Stimulated activated CD8-positive, alpha-beta memory T cell treated with anti-CD3 and anti-CD28 coated beads, Interleukin-4, amount 100 ng/mL, for 1 hour (primary cell): Measurements from ENCODE around the gene CACNA2D2.
A peak's percentile ranks its signal among the peaks of the same experiment; 100 is the strongest.

Experiments used
- DNase-seq, 2 donors: peaks; one replicate each; pipeline ENCODE4 v3.0.0-alpha.2; 2020; ENCODE audit warnings: low read depth in 2 of 2, low spot score in 1 of 2

CACNA2D2 gene

GRCh38 chr3:50374363-50375257, 128.8 kb downstream of the CACNA2D2 start:
- DNase-seq: no peak

DNA sequence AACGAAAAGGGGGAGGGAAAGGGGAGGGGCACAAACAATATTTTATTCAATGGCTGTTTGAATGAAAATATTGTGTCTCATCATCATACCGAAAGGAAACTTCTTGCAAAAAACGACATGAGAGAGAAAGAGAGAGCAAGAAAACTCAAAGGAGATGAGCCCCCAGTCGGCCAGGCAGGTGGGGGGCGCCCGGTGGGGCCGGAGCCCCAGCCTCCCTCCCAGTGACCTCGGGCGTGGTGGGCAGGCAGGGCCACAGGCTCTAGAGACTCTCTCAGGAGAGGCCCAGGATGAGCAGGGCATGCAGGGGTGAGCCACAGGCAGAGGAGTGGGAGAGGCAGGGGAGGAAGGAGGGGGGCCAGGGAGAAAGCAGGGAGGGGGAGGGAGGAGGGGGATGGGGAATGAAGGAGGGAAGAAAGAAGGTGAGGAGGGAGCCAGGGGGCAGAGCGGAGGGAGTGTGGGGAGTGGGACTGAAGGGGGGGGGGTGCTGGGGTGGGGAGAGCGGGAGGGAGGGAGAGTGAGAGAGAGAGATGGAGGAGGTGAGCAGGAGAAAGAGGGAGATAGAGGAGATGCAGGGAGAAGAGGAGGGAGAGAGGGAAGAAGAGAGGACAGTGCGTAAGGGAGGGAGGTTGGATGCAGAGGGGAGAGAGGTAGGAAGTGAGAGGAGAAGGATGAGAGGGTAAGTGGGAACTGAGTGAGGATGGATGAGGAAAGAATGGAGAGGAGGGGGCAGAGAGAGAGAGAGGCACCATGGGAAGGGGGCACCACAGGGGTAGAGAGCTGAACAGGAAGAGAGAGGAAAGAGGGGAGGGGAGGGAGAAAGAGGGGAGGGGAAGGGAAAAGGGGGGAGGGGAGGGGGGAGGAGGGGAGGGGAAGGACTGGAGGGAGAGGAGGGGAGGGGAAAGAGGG, 130.0 kb downstream of the CACNA2D2 start:
- DNase-seq: no peak

DNA sequence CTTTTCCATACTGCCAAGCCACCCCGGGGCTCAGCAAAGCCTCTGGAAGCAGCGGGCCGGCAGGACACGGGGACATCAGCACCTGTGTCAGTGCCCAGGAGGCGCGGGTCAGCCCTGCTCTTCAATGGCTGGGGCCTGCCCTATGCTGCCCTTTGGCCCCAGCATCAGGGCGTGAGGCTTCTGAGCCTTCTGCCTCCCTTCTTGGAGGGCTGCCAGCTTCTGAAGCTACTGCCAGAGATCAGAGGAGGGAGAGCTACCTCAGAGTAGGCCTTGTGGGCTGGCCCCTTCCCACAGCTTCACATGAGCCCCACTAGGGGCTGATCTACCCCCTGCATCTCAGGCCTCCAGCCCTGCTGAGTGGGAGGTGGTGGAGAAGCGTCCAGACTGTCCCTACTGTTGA, 131.1 kb downstream of the CACNA2D2 start:
- no peak for DNase-seq

GRCh38 chr3:50371133-50371685, 132.2 kb downstream of the CACNA2D2 start:
- DNase-seq: no peak

GRCh38 chr3:50370594-50370993, 132.8 kb downstream of the CACNA2D2 start:
- no peak for DNase-seq

GRCh38 chr3:50369012-50369670, 134.3 kb downstream of the CACNA2D2 start:
- no peak for DNase-seq

DNA sequence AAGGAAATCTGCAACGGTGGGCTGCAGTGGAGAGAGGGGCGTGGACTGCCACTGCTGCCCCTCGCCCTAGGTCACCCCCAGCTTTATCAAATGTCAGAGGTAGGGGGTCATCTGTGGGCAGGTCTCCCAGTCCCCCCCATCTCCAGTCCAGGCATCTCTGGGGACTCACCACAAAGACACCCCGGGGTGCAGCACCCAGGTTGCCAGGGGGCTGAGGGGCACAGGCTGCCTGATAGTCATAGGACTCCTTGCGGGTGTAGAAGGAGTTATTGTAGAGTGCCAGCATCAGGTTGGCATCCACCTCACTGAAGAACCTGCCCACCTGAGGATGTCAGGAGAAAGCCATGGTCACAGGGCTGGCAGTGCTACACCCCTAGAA, 137.6 kb downstream of the CACNA2D2 start:
- DNase-seq: no peak

GRCh38 chr3:50365080-50365841, 138.2 kb downstream of the CACNA2D2 start:
- DNase-seq: peak; percentile 80 to 88

DNA sequence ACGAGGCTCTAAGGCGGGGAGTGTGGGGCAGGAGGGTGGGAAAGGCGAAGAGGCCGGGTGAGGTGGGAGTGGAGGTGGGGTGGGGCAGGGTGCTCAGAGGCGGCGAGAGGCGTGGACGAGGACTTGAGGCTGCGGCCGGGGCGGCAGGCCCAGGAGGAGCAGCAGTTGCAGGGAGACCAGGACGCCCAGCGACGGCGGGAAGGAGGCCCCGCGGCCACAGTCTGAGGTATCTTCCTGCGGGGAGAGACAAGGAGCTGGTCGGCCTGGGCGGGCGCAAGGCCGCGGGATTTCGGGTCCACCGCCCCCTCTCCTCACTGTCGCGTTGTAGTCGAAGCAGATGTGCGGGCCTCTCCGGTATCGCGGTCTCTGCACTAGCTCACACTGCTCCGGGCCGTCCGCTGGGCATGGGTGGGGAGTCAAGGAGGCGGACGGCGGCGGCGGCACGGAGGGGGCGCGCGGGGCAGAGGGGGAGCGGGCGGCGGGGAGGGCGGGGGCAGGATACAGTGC, 138.8 kb downstream of the CACNA2D2 start:
- no peak for DNase-seq

GRCh38 chr3:50359760-50360110, 143.7 kb downstream of the CACNA2D2 start:
- DNase-seq: no peak

DNA sequence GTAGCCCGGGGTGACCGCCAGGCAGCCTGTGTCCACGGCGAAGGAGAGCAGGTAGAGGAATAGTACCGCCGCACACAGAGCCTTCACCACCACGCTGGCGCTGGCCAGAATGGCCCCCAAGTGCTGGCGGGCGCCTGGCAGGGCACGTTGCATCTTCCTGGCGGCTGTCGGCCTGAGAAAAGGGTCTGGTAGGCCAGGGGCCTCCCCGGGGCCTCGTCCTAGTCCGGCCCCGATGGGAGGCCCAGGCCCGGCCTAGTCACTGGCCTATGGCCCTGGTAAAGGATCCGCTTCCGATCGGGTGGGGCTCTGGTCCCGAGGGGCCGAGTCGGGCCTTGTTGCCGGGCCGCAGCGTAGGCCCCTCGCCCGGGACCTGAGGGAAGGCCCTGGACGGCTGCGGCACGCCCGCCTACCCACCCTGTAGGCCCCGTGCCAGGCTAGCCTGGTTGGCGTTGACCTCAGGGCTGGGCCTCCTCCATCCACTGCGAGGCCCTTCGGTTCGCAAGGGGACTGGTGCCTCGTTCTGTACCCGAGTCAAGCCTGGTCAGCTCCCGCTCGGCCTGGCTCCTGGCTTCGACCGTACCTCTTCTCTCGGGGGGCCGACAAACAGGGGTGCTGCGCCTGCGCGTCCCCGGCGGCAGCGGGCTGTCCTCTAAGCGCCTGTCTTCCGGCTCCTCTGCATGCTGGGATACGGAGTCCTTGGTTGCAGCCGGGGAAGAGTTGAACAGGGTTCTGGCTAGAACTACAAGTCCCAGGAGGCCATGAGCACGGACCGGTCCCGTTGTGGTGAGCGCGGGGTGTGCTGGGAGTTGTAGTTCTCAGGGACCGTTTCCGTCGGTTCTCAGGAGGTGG, 144.3 kb downstream of the CACNA2D2 start, which contains the start of gene TMEM115:
TMEM115 (minus strand) TSS at position 611 of the 849 bp plus-strand sequence; CDS start at position 153, 458 bp downstream.
- DNase-seq: peak; percentile 80 to 90

GRCh38 chr3:50358355-50358910, 145.0 kb downstream of the CACNA2D2 start:
- DNase-seq: no peak

DNA sequence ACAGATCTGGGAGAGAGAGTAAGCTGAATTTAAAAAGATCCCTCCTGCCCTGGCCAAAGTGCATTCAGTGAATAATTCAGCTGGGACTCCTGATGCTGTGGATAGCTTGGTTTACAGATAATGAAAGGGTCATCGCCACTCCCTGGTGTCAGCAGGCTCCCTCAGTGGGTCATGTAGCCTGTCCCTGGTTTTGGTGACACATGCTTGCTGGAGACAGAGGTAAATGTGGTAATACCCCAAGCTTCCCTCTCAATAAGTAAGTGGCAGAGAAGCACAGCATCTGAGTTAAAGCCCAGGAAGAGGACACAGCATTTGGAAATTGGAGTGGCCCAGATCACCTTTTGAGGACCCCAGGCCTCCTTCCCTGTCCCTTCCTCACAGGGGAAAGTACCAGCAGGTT, 146.0 kb downstream of the CACNA2D2 start:
- DNase-seq: no peak

GRCh38 chr3:50356553-50356952, 146.9 kb downstream of the CACNA2D2 start:
- DNase-seq: no peak

DNA sequence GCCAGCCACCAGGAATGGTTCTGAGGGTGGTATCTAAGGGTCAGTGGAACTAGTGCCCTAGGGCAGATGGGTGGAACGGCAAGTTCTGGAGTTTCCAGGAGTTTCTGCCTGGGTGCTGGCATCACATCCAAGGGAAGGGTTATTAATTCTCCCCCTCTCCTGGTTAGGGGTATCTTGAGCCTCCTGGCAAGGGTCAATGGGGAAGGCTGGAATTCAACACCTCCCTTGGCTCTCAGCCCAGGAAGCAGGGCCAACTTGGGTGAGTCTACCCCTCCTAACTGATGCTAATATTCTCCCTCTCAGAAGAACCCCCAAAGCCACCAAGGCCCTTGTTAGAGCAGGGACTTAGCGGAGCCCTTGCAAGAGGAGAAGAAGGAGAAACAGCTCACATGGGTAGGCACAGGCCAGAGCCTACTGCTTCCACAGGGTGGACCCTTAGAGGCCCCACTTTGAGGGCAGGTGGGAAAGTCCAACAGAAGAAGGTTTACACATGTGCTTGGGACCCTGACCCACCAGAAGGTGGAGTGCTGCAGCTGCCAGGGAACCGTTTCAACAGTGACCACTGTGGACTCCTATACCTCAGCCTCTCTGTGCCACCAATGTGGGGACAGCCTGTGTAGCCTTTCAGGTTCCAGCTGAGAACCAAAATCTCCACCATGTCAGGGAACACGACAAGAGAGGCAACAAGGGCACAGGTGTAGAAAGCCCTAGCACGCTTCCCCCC, 147.4 kb downstream of the CACNA2D2 start:
- no peak for DNase-seq

GRCh38 chr3:50354850-50355249, 148.6 kb downstream of the CACNA2D2 start:
- DNase-seq: no peak

GRCh38 chr3:50354186-50354764, 149.2 kb downstream of the CACNA2D2 start:
- DNase-seq: no peak
